ENCODE measurements around the gene PYM1.
A peak's percentile ranks its signal among the peaks of the same experiment; 100 is the strongest.
"Not testable (repeated sequence)": the region's sequence is repeated elsewhere in the genome, so short reads cannot be mapped to it uniquely, and the experiment has no call there.

PYM1 gene

GRCh38 chr12:55938826-55939501, 11.3 kb upstream of the PYM1 start:
- no peak for DNase-seq

GRCh38 chr12:55937981-55938380, 10.3 kb upstream of the PYM1 start:
- DNase-seq, result no peak

- DNase-seq, result peak; percentile 39
Measured at GRCh38 chr12:55935738-55936151, 8.1 kb upstream of the PYM1 start.

DNA sequence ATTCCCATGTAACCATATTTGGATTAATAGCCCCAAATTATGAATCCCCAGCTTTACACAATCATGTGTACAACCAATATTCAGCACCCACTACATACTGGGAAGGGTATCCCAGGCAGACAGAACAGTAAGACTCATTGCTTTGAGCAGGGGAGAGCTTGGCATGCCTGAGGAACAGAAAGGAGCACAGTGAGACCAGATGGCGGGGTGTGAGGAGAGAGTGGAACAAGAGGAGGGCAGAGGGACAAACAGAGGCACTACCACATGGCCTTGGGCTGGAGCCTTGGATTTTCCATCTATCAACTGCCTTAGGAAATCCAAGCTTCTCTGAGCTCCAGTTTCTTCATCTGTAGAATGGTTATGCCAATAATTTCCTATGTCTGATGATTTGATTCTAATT, 7.1 kb upstream of the PYM1 start:
- DNase-seq, result no peak

DNA sequence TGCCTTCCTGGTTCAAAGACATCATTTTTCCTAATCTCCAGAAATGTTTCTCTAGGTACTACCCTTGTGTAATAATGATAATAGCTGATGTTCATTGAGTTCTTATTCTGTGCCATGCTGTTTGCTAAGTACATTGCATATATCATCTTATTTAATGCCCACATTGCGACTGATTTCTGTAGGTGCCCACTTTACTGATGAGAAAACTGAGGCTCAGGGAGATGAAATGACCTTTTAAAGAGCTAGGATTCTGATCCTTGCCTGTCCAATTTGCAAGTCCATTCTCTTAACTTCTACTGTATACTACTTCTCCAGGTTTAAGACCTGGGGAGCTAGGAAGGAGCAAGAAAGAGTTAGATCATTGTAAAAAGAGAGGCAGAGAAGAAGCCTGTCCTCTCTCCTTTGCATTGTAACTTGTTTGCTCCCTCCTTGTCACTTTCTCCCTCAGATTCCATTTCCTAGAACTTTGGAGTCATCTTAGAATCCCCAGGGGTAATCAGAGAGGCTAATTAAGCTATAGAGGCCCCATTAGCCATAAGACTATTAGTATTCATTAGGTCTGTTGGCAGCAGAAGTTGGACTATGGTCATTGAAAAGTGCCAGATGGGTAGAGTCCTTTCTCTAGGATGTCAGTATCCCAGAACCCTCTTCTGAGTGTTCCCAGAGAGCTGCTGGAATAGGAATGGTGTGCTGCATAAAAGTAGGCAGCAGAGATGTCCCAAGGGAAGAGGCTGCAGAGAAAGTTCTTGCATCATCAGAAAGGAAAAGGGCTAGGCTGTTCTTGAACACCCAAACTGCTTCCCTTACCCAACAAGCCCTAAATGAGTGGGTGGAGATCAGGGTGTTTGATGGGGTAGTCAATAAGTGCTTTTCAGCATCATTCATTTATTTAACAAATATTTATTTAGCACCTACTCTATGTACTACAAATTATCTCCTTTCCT, 6.4 kb upstream of the PYM1 start:
- DNase-seq, result no peak

GRCh38 chr12:55933169-55933798, 5.6 kb upstream of the PYM1 start:
- peak; percentile 26 for DNase-seq

GRCh38 chr12:55932551-55932910, 4.8 kb upstream of the PYM1 start:
- peak; percentile 48 for DNase-seq

DNA sequence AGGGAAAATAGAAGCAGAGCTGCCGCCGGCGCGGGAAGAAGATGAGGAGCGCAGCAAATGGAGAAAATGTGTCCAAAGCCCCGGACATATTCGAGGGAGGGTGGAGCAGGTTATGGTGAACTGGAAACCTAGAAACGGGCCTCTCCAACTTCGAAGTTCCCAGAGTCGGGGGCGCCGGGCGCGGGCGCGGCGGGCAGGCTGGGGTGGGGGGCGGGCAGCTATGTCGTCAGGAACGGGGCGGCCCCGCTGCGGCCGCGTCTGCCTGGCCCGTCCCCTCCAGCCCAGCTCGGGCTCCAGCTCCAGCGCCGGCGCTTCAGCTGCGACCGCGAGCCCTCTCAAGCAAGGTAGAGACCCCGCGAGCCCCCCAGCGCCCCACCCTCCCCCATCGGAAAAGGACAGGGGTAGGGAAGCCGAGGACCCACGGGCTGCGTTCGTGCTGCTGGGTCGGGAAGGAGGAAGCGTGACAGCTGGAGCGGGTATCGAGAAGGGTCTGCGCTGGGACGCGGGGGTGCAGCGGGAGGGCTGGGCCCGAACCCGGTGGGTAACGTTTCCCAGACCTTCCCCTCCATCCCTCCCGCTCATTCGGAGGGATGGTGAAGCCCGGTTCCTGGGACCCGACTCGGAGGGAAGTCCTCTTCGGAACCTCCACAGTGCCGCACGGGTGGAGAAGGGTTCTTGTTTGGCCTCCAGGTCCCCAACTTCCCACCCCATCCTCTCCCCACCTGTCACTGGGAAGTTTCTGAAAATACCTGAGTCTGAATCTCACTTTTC, 4.3 kb upstream of the PYM1 start:
- DNase-seq, result peak; percentile 82

DNA sequence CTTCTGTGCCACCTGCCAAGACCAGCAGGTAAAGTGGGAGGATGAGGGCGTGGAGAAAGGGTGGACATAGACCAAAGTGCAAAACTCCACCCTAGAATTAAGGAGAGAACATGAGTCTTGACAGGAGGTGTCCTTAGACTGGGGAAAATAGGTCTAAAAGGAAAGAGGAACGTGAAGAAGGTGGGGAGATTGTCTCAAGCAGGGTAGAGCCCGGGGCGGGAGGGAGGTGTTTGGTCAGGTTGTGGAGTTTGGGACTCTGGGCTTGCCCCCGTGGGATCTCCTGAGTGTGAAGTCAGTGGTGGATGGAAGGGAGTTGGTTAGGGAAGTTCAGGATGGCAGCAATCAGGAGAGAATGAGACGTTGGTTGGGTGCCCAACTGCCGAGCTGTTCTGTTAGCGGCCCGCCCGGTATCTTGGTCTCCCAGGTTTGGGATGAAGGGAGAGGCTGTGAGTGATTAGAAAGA, 3.7 kb upstream of the PYM1 start:
- DNase-seq, result peak; percentile 51

DNA sequence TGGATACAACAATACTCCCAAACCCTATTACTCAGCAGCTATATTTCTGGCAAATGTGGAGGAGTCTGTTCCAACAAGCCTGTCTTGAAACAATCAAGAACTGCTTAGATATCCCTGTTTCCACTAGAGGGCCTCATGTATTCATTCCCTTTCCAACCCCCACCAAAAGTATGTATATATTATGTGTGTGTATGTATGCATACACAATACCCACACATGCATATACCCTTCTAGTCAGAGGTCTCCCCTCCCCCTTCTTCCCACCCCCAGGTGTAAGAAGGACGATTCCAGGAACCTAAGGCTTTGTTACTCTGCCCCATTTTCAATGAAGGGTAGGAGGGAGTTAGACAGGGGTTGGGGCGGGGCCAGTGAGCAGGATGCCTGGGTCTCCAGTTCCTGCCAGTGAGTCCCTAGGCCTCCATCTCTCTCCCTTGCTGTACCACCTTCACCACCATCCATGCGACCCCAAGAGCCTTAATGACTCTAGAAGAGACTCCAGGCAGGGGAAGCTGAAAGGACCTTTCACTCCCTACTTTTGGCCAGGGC, 3.1 kb upstream of the PYM1 start, which contains the start of gene DGKA:
Gene DGKA (plus strand): TSS at position 392 of the 546 bp plus-strand sequence. CDS start 5,342 bp downstream, outside the sequence.
- peak; percentile 49 for DNase-seq

- peak; percentile 59 for DNase-seq
Measured at GRCh38 chr12:55929306-55929791, 1.7 kb upstream of the PYM1 start.

DNA sequence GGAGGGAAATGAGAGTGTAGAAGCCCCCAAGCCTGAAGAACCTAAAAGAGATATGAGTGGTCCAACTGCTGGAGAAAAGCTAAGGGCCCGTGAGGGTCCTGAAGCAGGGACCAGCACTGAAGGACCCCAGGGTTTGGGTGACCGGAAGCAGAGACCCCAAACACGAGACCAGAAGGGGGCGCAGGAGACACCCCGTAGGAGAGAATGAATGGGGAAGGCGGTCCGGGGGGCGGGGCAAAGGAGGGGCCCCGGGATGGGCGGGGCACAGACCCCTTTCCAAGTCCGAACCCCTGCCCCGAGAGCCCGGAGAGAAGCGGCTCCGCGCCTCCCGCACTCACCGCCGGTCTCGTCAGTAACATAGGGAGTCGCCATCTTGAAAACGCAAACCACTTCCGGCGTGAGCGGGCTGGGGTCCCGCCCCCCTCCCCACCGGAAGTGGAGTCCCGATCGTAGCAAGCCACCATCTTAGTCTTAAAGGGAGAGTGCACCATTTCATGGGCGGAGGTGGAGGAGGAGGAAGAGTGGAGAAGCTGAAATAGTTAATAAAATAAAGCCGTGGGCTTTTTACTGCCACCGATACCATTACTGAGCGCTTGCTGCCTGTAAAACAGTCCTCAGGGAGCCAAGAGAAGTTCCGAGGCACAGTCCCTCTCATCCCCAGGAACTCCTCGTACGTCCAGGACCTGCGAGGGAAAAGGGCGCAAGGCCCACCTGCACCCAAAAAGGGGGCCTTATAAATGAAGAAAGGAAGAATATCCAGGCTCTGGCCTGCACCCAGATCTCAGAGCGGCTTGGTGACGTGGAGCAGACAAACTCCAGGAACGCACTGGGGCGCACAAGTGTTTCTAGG, 731 bp downstream of the PYM1 start:
- DNase-seq, result peak; percentile 95

DNA sequence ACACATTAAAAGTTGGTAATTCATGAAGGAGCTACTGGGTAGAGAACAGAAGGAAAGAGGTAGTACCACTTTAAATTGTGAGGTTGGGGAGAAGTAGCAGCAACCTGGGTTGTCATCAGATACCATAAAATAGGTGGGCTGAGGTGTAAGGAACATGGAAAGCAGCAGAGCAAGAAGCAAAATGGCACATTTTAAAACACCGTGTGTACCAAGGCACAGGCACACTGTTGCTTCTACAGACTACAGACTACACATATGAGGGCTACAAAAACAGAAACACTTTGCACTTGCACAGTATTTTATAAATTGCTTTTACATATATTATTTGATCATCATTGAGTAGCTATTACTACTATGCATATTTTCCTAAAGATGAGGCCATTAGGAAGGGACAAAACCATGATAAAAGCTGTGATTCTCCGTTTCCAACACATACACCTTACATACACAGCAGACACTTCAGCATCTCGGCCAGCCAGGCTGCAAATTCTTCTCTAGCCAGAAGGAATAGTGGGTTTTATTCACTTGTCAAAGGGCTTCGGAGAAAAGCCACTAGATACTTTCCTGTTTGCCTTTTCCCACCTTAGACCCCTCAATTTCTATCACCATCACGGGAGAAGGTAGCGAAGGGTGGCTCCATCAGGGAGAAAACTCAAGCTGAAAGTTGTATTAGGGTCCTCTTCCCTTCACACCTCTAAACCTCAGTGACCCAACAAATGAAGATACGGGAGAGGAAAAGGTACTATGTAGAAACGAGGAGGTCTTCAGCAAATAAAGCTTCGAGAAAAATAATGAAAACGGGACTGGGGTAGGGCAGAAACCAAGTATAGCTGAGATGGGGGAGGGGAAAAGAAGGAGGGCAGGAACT, 1.6 kb downstream of the PYM1 start:
- no peak for DNase-seq

GRCh38 chr12:55925371-55925770, 2.3 kb downstream of the PYM1 start:
- no peak for DNase-seq

GRCh38 chr12:55923648-55924047, 4.0 kb downstream of the PYM1 start:
- DNase-seq, result not testable (repeated sequence)

- DNase-seq, result no peak
Measured at GRCh38 chr12:55922126-55922525, 5.6 kb downstream of the PYM1 start.

GRCh38 chr12:55919032-55919431, 8.7 kb downstream of the PYM1 start:
- not testable (repeated sequence) for DNase-seq

DNA sequence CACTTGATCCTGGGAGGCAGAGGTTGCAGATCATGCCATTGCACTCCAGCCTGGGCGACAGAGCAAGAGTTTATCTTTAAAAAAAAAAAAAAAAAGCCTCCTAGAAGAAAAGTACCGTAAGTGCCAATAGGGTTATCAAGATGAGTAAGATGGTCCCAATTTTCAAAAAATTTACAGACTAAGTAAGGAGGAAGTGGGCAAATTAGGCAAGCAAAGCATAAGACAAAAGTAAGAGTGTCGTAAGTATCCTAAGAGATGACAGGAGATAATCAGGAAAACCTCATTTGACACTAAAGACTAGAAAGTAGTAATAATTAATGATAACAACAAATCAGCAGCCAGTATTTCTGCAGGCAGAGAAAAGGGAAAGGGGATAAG, 12.2 kb downstream of the PYM1 start:
- no peak for DNase-seq

- DNase-seq, result no peak
Measured at GRCh38 chr12:55912908-55913307, 14.8 kb downstream of the PYM1 start.

GRCh38 chr12:55909513-55909884, 18.2 kb downstream of the PYM1 start:
- no peak for DNase-seq

Measured in femur (tissue), 1 donor.